ENCODE measurements around the gene AQP2. TPM values are rescaled to one million over a fixed set of nuclear protein-coding genes. Genes with fewer than 3 reads are reported as not detected.

The AQP2 gene
- total and polyA plus RNA-seq, 4 donors = not detected

- H3K27me3 ChIP-seq (ENCODE audit: control insufficient read depth in 3 of 3, insufficient read depth in 3 of 3, low read length in 2 of 3) = no peaks in the 10 kb centered on the region
- TF ChIP-seq CTCF (IDR thresholded peaks at IDR 0.05; ENCODE audit: control extremely low read depth, extremely low read depth) = no peak
- no peak overlapping the region for H3K4me3 ChIP-seq
- H3K9me3 ChIP-seq (ENCODE audit: control insufficient read depth in 4 of 4, insufficient read depth in 3 of 4, low read length in 3 of 4) = no peaks in the 10 kb centered on the region
- no peak overlapping the region for H3K9ac ChIP-seq (ENCODE audit: insufficient read depth in 1 of 2, low read length in 2 of 2)
- no peaks in the 10 kb centered on the region for H3K4me1 ChIP-seq (ENCODE audit: control insufficient read depth in 5 of 5, insufficient read depth in 5 of 5, low read length in 5 of 5)
- H3K27ac ChIP-seq (ENCODE audit: low read depth in 1 of 2, low read length in 1 of 2) = no peak overlapping the region
- H3K36me3 ChIP-seq (ENCODE audit: control insufficient read depth in 4 of 4, insufficient read depth in 4 of 4, low read length in 4 of 4) = no peaks in the 10 kb centered on the region
- ATAC-seq (ENCODE audit: insufficient read depth, low FRiP score) (no peak), DNase-seq (no peak)
- 88 to 92% methylated on average over 6 of the region's 6 CpGs for WGBS, 2 donors
Measured at GRCh38 chr12:49928471-49928870, 22.1 kb upstream of the AQP2 start.

- no peak for ATAC-seq (ENCODE audit: insufficient read depth, low FRiP score)
- whole genome bisulfite sequencing, 2 donors = 82 to 88% methylated on average over 7 of the region's 7 CpGs
- Histone ChIP-seq H3K9ac (ENCODE audit: insufficient read depth in 1 of 2, low read length in 2 of 2) (no peak overlapping the region), H3K36me3 (ENCODE audit: control insufficient read depth in 4 of 4, insufficient read depth in 4 of 4, low read length in 4 of 4) (no peaks in the 10 kb centered on the region), H3K4me3 (no peak overlapping the region), H3K4me1 (ENCODE audit: control insufficient read depth in 5 of 5, insufficient read depth in 5 of 5, low read length in 5 of 5) (no peaks in the 10 kb centered on the region), H3K27ac (ENCODE audit: low read depth in 1 of 2, low read length in 1 of 2) (no peak overlapping the region), H3K27me3 (ENCODE audit: control insufficient read depth in 3 of 3, insufficient read depth in 3 of 3, low read length in 2 of 3) (no peaks in the 10 kb centered on the region), H3K9me3 (ENCODE audit: control insufficient read depth in 4 of 4, insufficient read depth in 3 of 4, low read length in 3 of 4) (no peaks in the 10 kb centered on the region)
- no peak for DNase-seq
- no peak for TF ChIP-seq CTCF (IDR thresholded peaks at IDR 0.05; ENCODE audit: control extremely low read depth, extremely low read depth)
Measured at GRCh38 chr12:49929581-49929980, 21.0 kb upstream of the AQP2 start.

- Histone ChIP-seq H3K4me1 (ENCODE audit: control insufficient read depth in 5 of 5, insufficient read depth in 5 of 5, low read length in 5 of 5) (no peaks in the 10 kb centered on the region), H3K9ac (ENCODE audit: insufficient read depth in 1 of 2, low read length in 2 of 2) (no peak overlapping the region), H3K36me3 (ENCODE audit: control insufficient read depth in 4 of 4, insufficient read depth in 4 of 4, low read length in 4 of 4) (no peaks in the 10 kb centered on the region), H3K27ac (ENCODE audit: low read depth in 1 of 2, low read length in 1 of 2) (no peak overlapping the region), H3K9me3 (ENCODE audit: control insufficient read depth in 4 of 4, insufficient read depth in 3 of 4, low read length in 3 of 4) (no peaks in the 10 kb centered on the region), H3K4me3 (no peak overlapping the region), H3K27me3 (ENCODE audit: control insufficient read depth in 3 of 3, insufficient read depth in 3 of 3, low read length in 2 of 3) (no peaks in the 10 kb centered on the region)
- DNase-seq (no peak), ATAC-seq (ENCODE audit: insufficient read depth, low FRiP score) (no peak)
- WGBS, 2 donors = 70 to 80% methylated on average over 3 of the region's 3 CpGs
- TF ChIP-seq CTCF (IDR thresholded peaks at IDR 0.05; ENCODE audit: control extremely low read depth, extremely low read depth) = no peak
Measured at GRCh38 chr12:49930515-49931288, 19.8 kb upstream of the AQP2 start.

- WGBS, 2 donors = 68 to 75% methylated on average over 7 of the region's 7 CpGs
- H3K27me3 ChIP-seq (ENCODE audit: control insufficient read depth in 3 of 3, insufficient read depth in 3 of 3, low read length in 2 of 3) = no peaks in the 10 kb centered on the region
- DNase-seq = no peak
- no peak for ATAC-seq (ENCODE audit: insufficient read depth, low FRiP score)
- no peak overlapping the region for H3K27ac ChIP-seq (ENCODE audit: low read depth in 1 of 2, low read length in 1 of 2)
- H3K9ac ChIP-seq (ENCODE audit: insufficient read depth in 1 of 2, low read length in 2 of 2) = no peak overlapping the region
- no peaks in the 10 kb centered on the region for H3K36me3 ChIP-seq (ENCODE audit: control insufficient read depth in 4 of 4, insufficient read depth in 4 of 4, low read length in 4 of 4)
- H3K9me3 ChIP-seq (ENCODE audit: control insufficient read depth in 4 of 4, insufficient read depth in 3 of 4, low read length in 3 of 4) = no peaks in the 10 kb centered on the region
- no peak for TF ChIP-seq CTCF (IDR thresholded peaks at IDR 0.05; ENCODE audit: control extremely low read depth, extremely low read depth)
- no peaks in the 10 kb centered on the region for H3K4me1 ChIP-seq (ENCODE audit: control insufficient read depth in 5 of 5, insufficient read depth in 5 of 5, low read length in 5 of 5)
- H3K4me3 ChIP-seq = no peak overlapping the region
Measured at GRCh38 chr12:49932023-49932422, 18.5 kb upstream of the AQP2 start.

Measured in lung (tissue), 12 donors.